C4-2B (cell line): Measurements from ENCODE around the gene RIC3.
A peak's percentile ranks its signal among the peaks of the same experiment; 100 is the strongest.

ENCODE experiments used
- ZFX ChIP-seq: fragments of 450-650 bp; IDR thresholded peaks from 2 replicates; pipeline ENCODE4 v1.6.1; 2017
- TF ChIP-seq, protein P1 (sequence below): fragments of 450-650 bp; conservative IDR thresholded peaks from 2 replicates; pipeline ENCODE4 v1.5.1; 2017; ENCODE audit warnings: mild to moderate bottlenecking

DNA sequence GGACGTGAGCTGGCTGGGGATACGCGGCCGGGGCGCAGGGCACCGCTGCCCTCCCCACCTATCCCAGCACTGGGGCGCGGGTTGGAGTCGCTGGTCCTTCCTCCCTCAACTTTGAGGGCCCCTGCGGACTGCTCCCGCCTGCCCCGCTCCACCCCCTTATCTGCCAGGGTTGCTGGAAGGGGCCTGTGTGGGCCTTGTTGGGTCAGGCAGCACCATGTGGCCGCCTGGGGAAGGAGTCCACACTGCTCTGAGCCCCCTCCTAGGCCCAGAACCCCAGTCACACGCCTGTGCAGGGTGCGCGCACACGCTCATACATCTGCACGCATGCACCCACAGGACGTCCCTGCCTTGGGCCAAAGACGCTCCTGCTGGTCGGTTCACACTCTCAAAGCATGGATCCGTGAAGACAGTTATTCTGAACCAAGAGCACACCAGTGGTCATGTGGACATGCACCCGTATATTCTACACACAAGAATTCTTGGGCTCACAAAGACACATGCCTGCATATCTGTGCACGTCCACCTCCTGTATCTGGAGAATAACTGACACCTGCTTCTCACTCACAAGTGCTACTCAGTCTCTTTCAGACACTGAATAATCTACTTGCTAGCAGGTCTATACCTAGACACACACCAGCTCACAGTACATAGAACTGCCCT is 87.1 kb downstream of the RIC3 start:
- TF ChIP-seq, protein P1, sequence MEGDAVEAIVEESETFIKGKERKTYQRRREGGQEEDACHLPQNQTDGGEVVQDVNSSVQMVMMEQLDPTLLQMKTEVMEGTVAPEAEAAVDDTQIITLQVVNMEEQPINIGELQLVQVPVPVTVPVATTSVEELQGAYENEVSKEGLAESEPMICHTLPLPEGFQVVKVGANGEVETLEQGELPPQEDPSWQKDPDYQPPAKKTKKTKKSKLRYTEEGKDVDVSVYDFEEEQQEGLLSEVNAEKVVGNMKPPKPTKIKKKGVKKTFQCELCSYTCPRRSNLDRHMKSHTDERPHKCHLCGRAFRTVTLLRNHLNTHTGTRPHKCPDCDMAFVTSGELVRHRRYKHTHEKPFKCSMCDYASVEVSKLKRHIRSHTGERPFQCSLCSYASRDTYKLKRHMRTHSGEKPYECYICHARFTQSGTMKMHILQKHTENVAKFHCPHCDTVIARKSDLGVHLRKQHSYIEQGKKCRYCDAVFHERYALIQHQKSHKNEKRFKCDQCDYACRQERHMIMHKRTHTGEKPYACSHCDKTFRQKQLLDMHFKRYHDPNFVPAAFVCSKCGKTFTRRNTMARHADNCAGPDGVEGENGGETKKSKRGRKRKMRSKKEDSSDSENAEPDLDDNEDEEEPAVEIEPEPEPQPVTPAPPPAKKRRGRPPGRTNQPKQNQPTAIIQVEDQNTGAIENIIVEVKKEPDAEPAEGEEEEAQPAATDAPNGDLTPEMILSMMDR = no peak
- peak; percentile 64; the same call in 1 of the 2 replicates for TF ChIP-seq ZFX
